DOHH2 (cell line): ENCODE measurements around the gene RAB5IF.

Experiments used
- H3F3A ChIP-seq: fragments of 200-600 bp; sonication (generic), shearing (Covaris generic); 2 replicates; pipeline ENCODE4 v1.6.0; 2016; ENCODE audit warnings: antibody characterized with exemption, mild to moderate bottlenecking; ENCODE audit not compliant: control insufficient read depth, insufficient read depth
- H3K27ac ChIP-seq: fragments of 200-600 bp; sonication (generic); 2 replicates; pipeline ENCODE4 v1.5.1; 2014; ENCODE audit warnings: low read depth, mild to moderate bottlenecking, low read length, moderate library complexity
- H3K27me3 ChIP-seq: fragments of 200-600 bp; sonication (generic); 2 replicates; pipeline ENCODE4 v1.6.1; 2014; ENCODE audit warnings: mild to moderate bottlenecking, low read length, mixed read lengths; ENCODE audit not compliant: control insufficient read depth
- H3K36me3 ChIP-seq: fragments of 200-600 bp; sonication (generic); 2 replicates; pipeline ENCODE4 v1.6.1; 2014; ENCODE audit warnings: mild to moderate bottlenecking, low read length, moderate library complexity, mixed read lengths; ENCODE audit not compliant: control insufficient read depth
- H3K4me1 ChIP-seq: fragments of 200-600 bp; sonication (generic); 2 replicates; pipeline ENCODE4 v1.6.1; 2014; ENCODE audit warnings: mild to moderate bottlenecking, low read length, mixed read lengths; ENCODE audit not compliant: control insufficient read depth
- H3K4me2 ChIP-seq: fragments of 200-600 bp; sonication (generic); 2 replicates; pipeline ENCODE4 v1.6.0; 2014; ENCODE audit warnings: mild to moderate bottlenecking, low read length, moderate library complexity
- H3K4me3 ChIP-seq: fragments of 200-600 bp; sonication (generic); 2 replicates; pipeline ENCODE4 v1.5.1; 2014; ENCODE audit warnings: mild to moderate bottlenecking, low read length, mixed read lengths
- H3K79me2 ChIP-seq: fragments of 200-600 bp; sonication (generic); 2 replicates; pipeline ENCODE4 v1.6.1; 2014; ENCODE audit warnings: mild to moderate bottlenecking, low read length, mixed read lengths; ENCODE audit not compliant: control insufficient read depth
- H3K9me2 ChIP-seq: fragments of 200-600 bp; sonication (generic); replicated peaks from 2 replicates; pipeline ENCODE4 v1.6.1; 2014; ENCODE audit warnings: mild to moderate bottlenecking, low read length, mixed read lengths; ENCODE audit not compliant: control insufficient read depth
- H3K9me3 ChIP-seq: fragments of 200-600 bp; sonication (generic); 2 replicates; pipeline ENCODE4 v1.6.1; 2014; ENCODE audit warnings: antibody characterized with exemption, low read length, mixed read lengths; ENCODE audit not compliant: control insufficient read depth, insufficient read depth
- H4K20me1 ChIP-seq: fragments of 200-600 bp; sonication (generic); 2 replicates; pipeline ENCODE4 v1.6.0; 2014; ENCODE audit warnings: low read depth, mild to moderate bottlenecking, antibody characterized with exemption, low read length, moderate library complexity; ENCODE audit not compliant: control insufficient read depth, insufficient read depth
- CTCF ChIP-seq: fragments of 200-600 bp; sonication (generic); IDR thresholded peaks from one replicate; pipeline ENCODE4 v1.5.1; 2014; ENCODE audit warnings: antibody characterized with exemption, mild to moderate bottlenecking, low read depth, low read length; ENCODE audit not compliant: poor library complexity, severe bottlenecking
- EZH2phosphoT487 ChIP-seq: fragments of 200-600 bp; sonication (generic); IDR thresholded peaks from 2 replicates; pipeline ENCODE4 v1.6.1; 2017; ENCODE audit warnings: borderline replicate concordance, mild to moderate bottlenecking, antibody characterized with exemption, low read length, moderate library complexity, mixed read lengths

RAB5IF gene

GRCh38 chr20:36658300-36658699 lies 52.7 kb downstream of the RAB5IF start:
- H3K27me3 ChIP-seq, result no peaks in the 10 kb centered on the region
- no peak overlapping the region for H3K4me2 ChIP-seq
- H3F3A ChIP-seq, result no peaks in the 10 kb centered on the region
- H3K36me3 ChIP-seq, result no peaks in the 10 kb centered on the region
- H3K27ac ChIP-seq, result no peak overlapping the region
- TF ChIP-seq CTCF (no peak), EZH2phosphoT487 (no peak)
- no peak overlapping the region for H3K4me3 ChIP-seq
- H4K20me1 ChIP-seq, result no peaks in the 10 kb centered on the region
- no peaks in the 10 kb centered on the region for H3K9me3 ChIP-seq
- no peaks in the 10 kb centered on the region for H3K79me2 ChIP-seq
- H3K9me2 ChIP-seq, result no peaks in the 10 kb centered on the region
- no peaks in the 10 kb centered on the region for H3K4me1 ChIP-seq
